ENCODE data around the gene MAF. TPM values are rescaled to one million over a fixed set of nuclear protein-coding genes. Genes with fewer than 3 reads are reported as not detected.

Gene MAF
- total RNA-seq, 2 donors from 2014 or later: 12.3 to 21.1 TPM

DNA sequence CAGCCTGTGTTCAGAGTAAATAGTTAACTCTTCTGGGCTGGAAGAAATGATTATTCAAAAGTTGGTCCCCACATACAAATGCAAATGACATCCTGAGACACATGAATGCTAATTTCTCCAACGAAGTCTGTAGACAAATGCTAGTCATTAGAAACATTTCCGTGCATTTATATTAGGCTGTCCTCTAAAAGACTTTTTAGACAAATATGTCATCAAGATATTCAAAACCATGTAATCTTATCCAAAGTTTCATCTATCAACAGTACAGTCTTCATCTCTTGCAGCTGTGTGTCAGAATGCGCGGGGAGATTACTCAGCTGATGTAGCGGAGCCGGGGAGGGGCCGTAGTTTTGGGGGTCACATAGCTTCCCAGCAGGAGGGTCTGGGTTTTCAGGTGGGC, 33.8 kb upstream of the MAF start:
- H3K4me3 ChIP-seq: no peak overlapping the region
- H3K27me3 ChIP-seq: no peaks in the 10 kb centered on the region
- TF ChIP-seq, protein P1, sequence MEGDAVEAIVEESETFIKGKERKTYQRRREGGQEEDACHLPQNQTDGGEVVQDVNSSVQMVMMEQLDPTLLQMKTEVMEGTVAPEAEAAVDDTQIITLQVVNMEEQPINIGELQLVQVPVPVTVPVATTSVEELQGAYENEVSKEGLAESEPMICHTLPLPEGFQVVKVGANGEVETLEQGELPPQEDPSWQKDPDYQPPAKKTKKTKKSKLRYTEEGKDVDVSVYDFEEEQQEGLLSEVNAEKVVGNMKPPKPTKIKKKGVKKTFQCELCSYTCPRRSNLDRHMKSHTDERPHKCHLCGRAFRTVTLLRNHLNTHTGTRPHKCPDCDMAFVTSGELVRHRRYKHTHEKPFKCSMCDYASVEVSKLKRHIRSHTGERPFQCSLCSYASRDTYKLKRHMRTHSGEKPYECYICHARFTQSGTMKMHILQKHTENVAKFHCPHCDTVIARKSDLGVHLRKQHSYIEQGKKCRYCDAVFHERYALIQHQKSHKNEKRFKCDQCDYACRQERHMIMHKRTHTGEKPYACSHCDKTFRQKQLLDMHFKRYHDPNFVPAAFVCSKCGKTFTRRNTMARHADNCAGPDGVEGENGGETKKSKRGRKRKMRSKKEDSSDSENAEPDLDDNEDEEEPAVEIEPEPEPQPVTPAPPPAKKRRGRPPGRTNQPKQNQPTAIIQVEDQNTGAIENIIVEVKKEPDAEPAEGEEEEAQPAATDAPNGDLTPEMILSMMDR (IDR thresholded peaks at IDR 0.05): no peak
- DNase-seq: no peak
- H3K27ac ChIP-seq: no peak overlapping the region
- H3K9ac ChIP-seq (ENCODE audit: low read depth in 2 of 2, low read length in 2 of 2): no peak overlapping the region
- H3K9me3 ChIP-seq: no peaks in the 10 kb centered on the region
- no peaks in the 10 kb centered on the region for H3K4me1 ChIP-seq
- no peaks in the 10 kb centered on the region for H3K36me3 ChIP-seq
- intact Hi-C loops (cut with DNase I): no loop called here

DNA sequence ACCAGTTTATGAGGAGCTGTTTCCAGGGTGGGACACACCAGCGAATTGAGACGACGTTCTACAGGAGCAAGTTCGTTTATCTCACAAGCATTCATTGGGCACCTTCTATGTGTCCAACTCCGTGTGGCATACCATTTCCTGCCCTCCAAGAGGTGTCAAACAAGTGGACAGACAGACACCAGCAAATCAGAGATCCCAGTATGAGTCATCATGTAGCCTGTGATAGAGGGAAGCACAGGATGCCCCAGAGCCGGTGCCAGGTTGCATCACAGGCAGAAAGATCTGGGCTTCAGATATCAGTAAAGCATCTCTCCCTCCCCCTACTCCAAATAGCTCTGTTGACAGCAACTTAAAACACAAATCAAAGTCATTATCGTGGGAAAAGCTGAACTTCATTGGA, 31.8 kb upstream of the MAF start:
- Histone ChIP-seq H3K27me3 (no peaks in the 10 kb centered on the region), H3K36me3 (no peaks in the 10 kb centered on the region), H3K27ac (no peak overlapping the region), H3K4me1 (no peaks in the 10 kb centered on the region), H3K9me3 (no peaks in the 10 kb centered on the region), H3K9ac (ENCODE audit: low read depth in 2 of 2, low read length in 2 of 2) (no peak overlapping the region), H3K4me3 (no peak overlapping the region)
- TF ChIP-seq, protein P1 (IDR thresholded peaks at IDR 0.05): no peak
- intact Hi-C loops (cut with DNase I): no loop called here
- no peak for DNase-seq

DNA sequence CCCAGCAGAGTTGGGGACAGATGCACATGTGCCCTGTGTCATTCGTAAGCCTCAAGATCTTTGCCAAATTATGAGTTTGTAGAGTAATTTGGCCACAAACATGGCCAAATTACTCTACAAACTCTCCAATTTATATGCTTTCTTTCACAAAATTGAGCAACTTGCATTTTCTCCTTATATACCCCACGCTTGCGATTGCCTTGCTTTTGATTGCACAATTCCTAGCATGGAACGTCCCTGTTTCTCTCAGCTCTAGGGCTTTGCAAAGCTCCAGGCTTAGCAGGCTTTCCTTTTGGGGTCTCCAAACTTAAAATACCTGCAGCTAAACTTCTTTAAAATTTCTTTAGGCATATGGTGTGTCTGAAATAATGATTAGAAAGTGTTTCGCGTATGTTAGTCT, 28.5 kb upstream of the MAF start:
- no peak overlapping the region for H3K9ac ChIP-seq (ENCODE audit: low read depth in 2 of 2, low read length in 2 of 2)
- no peak overlapping the region for H3K4me3 ChIP-seq
- H3K4me1 ChIP-seq: no peaks in the 10 kb centered on the region
- DNase-seq: no peak
- H3K36me3 ChIP-seq: no peaks in the 10 kb centered on the region
- TF ChIP-seq, protein P1 (IDR thresholded peaks at IDR 0.05): no peak
- H3K9me3 ChIP-seq: no peaks in the 10 kb centered on the region
- no peaks in the 10 kb centered on the region for H3K27me3 ChIP-seq
- intact Hi-C loops (cut with DNase I): no loop called here
- no peak overlapping the region for H3K27ac ChIP-seq

DNA sequence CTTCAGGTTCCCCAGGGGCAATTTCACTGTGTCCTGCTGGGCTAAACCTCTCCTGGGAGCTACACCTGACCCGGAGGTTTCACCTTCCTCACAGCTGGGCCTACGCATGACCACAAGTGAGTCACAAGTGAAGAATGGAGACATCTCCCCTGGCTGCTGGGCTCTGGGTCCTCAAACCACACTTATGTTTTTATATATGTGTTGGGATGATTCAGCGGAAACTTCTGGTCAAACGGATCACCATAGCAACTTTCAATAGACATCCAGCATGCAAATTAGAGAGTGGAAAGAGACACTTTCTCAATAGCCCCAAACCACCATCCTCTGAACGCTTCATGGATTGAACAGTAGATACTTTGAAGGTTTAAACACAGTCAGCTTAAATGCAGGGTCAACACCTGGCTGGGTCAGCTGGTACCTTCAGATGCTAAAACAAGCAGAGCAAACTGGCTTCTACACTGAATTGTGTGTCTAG, 28.0 kb upstream of the MAF start:
- TF ChIP-seq, protein P1 (IDR thresholded peaks at IDR 0.05): no peak
- Histone ChIP-seq H3K9me3 (no peaks in the 10 kb centered on the region), H3K4me1 (no peaks in the 10 kb centered on the region), H3K36me3 (no peaks in the 10 kb centered on the region), H3K4me3 (no peak overlapping the region), H3K27me3 (no peaks in the 10 kb centered on the region), H3K9ac (ENCODE audit: low read depth in 2 of 2, low read length in 2 of 2) (no peak overlapping the region), H3K27ac (no peak overlapping the region)
- no peak for DNase-seq
- intact Hi-C loops (cut with DNase I): no loop called here

DNA sequence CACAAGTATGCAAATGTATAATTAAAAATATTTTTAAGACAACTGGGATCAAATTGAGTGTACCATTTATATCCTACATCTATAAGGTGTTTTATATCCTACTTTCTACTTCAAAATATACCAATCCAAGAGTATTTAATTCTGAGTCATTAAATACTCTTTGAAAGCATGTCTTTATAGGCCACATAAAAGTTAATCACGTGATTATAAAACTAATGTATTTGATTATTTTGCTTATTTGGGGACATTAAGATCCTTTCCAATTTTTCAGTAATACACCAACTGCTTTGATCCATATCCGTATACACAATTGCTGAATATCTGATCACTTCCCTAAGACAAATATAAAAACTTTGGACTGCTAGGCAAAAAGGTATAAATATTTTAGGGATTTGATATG, 26.6 kb upstream of the MAF start:
- TF ChIP-seq, protein P1 (IDR thresholded peaks at IDR 0.05): no peak
- no peak for DNase-seq
- intact Hi-C loops (cut with DNase I): no loop called here
- Histone ChIP-seq H3K36me3 (no peaks in the 10 kb centered on the region), H3K27me3 (no peaks in the 10 kb centered on the region), H3K4me3 (no peak overlapping the region), H3K9ac (ENCODE audit: low read depth in 2 of 2, low read length in 2 of 2) (no peak overlapping the region), H3K4me1 (no peaks in the 10 kb centered on the region), H3K27ac (no peak overlapping the region), H3K9me3 (no peaks in the 10 kb centered on the region)

DNA sequence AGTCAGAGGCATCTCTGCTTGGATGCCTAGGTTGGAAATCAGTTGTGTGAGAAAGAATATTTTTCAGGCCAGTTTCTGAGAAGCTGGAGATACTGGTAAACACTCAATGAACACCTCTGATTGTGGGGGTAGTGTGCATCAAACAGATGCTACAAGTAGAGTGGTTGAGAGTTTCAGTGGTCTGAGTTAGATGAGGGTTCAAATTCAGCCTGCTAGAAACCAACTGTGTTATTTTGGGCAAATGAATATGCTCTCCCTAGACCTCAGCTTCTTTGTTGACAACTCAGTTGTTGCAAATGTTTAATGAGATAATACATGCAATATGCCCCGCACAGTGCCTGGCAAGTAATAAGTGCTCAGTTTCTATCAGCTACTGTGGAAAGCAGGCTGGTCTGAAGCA, 25.2 kb upstream of the MAF start:
- TF ChIP-seq, protein P1 (IDR thresholded peaks at IDR 0.05): no peak
- DNase-seq: no peak
- intact Hi-C loops (cut with DNase I): no loop called here

More for the DNA sequence above, 25.2 kb upstream of the MAF start:
- Histone ChIP-seq H3K4me3 (no peak overlapping the region), H3K27ac (no peak overlapping the region), H3K9me3 (no peaks in the 10 kb centered on the region), H3K4me1 (no peaks in the 10 kb centered on the region), H3K9ac (ENCODE audit: low read depth in 2 of 2, low read length in 2 of 2) (no peak overlapping the region), H3K36me3 (no peaks in the 10 kb centered on the region), H3K27me3 (no peaks in the 10 kb centered on the region)
